GM23338 (cell line): ENCODE results near the gene NPHP4. TPM values are rescaled to one million over a fixed set of nuclear protein-coding genes. Genes with fewer than 3 reads are reported as not detected.

ENCODE experiments used
- ATAC-seq: fragments of 200-7000 bp; cut with Tn5 transposase; 3 replicates; pipeline ENCODE4 v1.9.1; 2020
- DNase-seq: peaks from one replicate; pipeline ENCODE4 v3.0.0-alpha.2; 2015; ENCODE audit warnings: low spot score
- H2AFZ ChIP-seq: fragments of 200-600 bp; sonication (generic); 2 replicates; pipeline ENCODE4 v1.8.0; 2016; ENCODE audit warnings: antibody characterized with exemption, mild to moderate bottlenecking, moderate library complexity
- H3F3A ChIP-seq: fragments of 200-600 bp; sonication (generic); replicated peaks from 2 replicates; pipeline ENCODE4 v1.8.0; 2017; ENCODE audit warnings: antibody characterized with exemption, mixed run types, low read depth
- H3K27ac ChIP-seq: fragments of 200-600 bp; sonication (generic); 2 replicates; pipeline ENCODE4 v1.6.1; 2016; ENCODE audit warnings: low read depth
- H3K27me3 ChIP-seq: fragments of 200-600 bp; sonication (generic); 2 replicates; pipeline ENCODE4 v1.8.0; 2016; ENCODE audit warnings: mild to moderate bottlenecking, mixed run types, moderate library complexity; ENCODE audit not compliant: insufficient read depth
- H3K36me3 ChIP-seq: fragments of 200-600 bp; sonication (generic); 2 replicates; pipeline ENCODE4 v1.8.0; 2016; ENCODE audit warnings: mild to moderate bottlenecking; ENCODE audit not compliant: insufficient read depth
- H3K4me1 ChIP-seq: fragments of 200-600 bp; sonication (generic); 2 replicates; pipeline ENCODE4 v1.8.0; 2016; ENCODE audit warnings: mild to moderate bottlenecking, moderate library complexity; ENCODE audit not compliant: insufficient read depth
- H3K4me2 ChIP-seq: fragments of 200-600 bp; sonication (generic); 2 replicates; pipeline ENCODE4 v1.7.1; 2017; ENCODE audit warnings: mixed run types
- H3K4me3 ChIP-seq: fragments of 200-600 bp; sonication (generic); 2 replicates; pipeline ENCODE4 v1.6.1; 2016; ENCODE audit warnings: mixed run types
- H3K79me2 ChIP-seq: fragments of 200-600 bp; sonication (generic); replicated peaks from 2 replicates; pipeline ENCODE4 v1.8.0; 2017; ENCODE audit warnings: mild to moderate bottlenecking; ENCODE audit not compliant: insufficient read depth
- H3K9me2 ChIP-seq: fragments of 200-600 bp; sonication (generic); 2 replicates; pipeline ENCODE4 v1.8.0; 2017; ENCODE audit not compliant: insufficient read depth
- H4K20me1 ChIP-seq: fragments of 200-600 bp; sonication (generic); replicated peaks from 2 replicates; pipeline ENCODE4 v1.8.0; 2017; ENCODE audit warnings: mild to moderate bottlenecking; ENCODE audit not compliant: insufficient read depth
- H3K27ac Mint-ChIP-seq: 2 replicates; pipeline ENCODE4 v1.8.0; 2020; ENCODE audit warnings: inconsistent platforms, mild to moderate bottlenecking, moderate library complexity, mixed read lengths
- H3K27me3 Mint-ChIP-seq: 3 replicates; pipeline ENCODE4 v1.8.0; 2022; ENCODE audit warnings: low read depth, mild to moderate bottlenecking, moderate library complexity, mixed read lengths, inconsistent platforms; ENCODE audit not compliant: insufficient read depth, poor library complexity
- H3K36me3 Mint-ChIP-seq: 3 replicates; pipeline ENCODE4 v1.8.0; 2021; ENCODE audit warnings: low read depth, mild to moderate bottlenecking, inconsistent platforms, moderate library complexity, mixed read lengths
- H3K4me1 Mint-ChIP-seq: 3 replicates; pipeline ENCODE4 v1.8.0; 2020; ENCODE audit warnings: mild to moderate bottlenecking, inconsistent platforms, mixed read lengths
- H3K4me3 Mint-ChIP-seq: 3 replicates; pipeline ENCODE4 v1.8.0; 2021; ENCODE audit warnings: moderate library complexity, mild to moderate bottlenecking, inconsistent platforms, mixed read lengths
- H3K9me3 Mint-ChIP-seq: 3 replicates; pipeline ENCODE4 v1.8.0; 2020; ENCODE audit warnings: moderate library complexity, mild to moderate bottlenecking, inconsistent platforms, mixed read lengths
- EZH2phosphoT487 ChIP-seq: fragments of 200-600 bp; sonication (generic); IDR thresholded peaks from one replicate; pipeline ENCODE4 v1.8.1; 2018; ENCODE audit warnings: antibody characterized with exemption; ENCODE audit not compliant: unreplicated experiment
- POLR2AphosphoS5 ChIP-seq: IDR thresholded peaks from 2 replicates; pipeline ENCODE4 v1.6.1; 2016; ENCODE audit warnings: antibody characterized with exemption, low read depth
- ZNF331 ChIP-seq: fragments of 250-450 bp; sonication (Bioruptor Pico); IDR thresholded peaks from 2 replicates; pipeline ENCODE4 v1.5.0; 2020; ENCODE audit warnings: low read depth, mild to moderate bottlenecking, moderate library complexity
- polyA plus RNA-seq: library from polyadenylated mRNA; unstranded; fragments of >200 nt; fragmentation: Nextera tagmentation; extraction: Ambion mirVana; gene quantifications from 2 replicates; pipeline ENCODE4 v1.2.1, GENCODE V29; 2016
- total RNA-seq: library from RNA; depleted of rRNA; stranded (reverse); fragments of >200 nt; shearing (Covaris generic); gene quantifications from 2 replicates; pipeline ENCODE4 v1.2.3, GENCODE V29; 2014
- TF ChIP-seq, protein P1 (sequence below): fragments of 250-450 bp; sonication (Bioruptor Pico); IDR thresholded peaks from 2 replicates; pipeline ENCODE4 v1.5.0; 2020; ENCODE audit warnings: mild to moderate bottlenecking, moderate library complexity

Gene NPHP4
- total and polyA plus RNA-seq, 2 experiments from 2014 or later = 2.5 to 12.4 TPM

GRCh38 chr1:6027591-6027990 lies 35.4 kb upstream of the NPHP4 start (continued):
- TF ChIP-seq, protein P1, sequence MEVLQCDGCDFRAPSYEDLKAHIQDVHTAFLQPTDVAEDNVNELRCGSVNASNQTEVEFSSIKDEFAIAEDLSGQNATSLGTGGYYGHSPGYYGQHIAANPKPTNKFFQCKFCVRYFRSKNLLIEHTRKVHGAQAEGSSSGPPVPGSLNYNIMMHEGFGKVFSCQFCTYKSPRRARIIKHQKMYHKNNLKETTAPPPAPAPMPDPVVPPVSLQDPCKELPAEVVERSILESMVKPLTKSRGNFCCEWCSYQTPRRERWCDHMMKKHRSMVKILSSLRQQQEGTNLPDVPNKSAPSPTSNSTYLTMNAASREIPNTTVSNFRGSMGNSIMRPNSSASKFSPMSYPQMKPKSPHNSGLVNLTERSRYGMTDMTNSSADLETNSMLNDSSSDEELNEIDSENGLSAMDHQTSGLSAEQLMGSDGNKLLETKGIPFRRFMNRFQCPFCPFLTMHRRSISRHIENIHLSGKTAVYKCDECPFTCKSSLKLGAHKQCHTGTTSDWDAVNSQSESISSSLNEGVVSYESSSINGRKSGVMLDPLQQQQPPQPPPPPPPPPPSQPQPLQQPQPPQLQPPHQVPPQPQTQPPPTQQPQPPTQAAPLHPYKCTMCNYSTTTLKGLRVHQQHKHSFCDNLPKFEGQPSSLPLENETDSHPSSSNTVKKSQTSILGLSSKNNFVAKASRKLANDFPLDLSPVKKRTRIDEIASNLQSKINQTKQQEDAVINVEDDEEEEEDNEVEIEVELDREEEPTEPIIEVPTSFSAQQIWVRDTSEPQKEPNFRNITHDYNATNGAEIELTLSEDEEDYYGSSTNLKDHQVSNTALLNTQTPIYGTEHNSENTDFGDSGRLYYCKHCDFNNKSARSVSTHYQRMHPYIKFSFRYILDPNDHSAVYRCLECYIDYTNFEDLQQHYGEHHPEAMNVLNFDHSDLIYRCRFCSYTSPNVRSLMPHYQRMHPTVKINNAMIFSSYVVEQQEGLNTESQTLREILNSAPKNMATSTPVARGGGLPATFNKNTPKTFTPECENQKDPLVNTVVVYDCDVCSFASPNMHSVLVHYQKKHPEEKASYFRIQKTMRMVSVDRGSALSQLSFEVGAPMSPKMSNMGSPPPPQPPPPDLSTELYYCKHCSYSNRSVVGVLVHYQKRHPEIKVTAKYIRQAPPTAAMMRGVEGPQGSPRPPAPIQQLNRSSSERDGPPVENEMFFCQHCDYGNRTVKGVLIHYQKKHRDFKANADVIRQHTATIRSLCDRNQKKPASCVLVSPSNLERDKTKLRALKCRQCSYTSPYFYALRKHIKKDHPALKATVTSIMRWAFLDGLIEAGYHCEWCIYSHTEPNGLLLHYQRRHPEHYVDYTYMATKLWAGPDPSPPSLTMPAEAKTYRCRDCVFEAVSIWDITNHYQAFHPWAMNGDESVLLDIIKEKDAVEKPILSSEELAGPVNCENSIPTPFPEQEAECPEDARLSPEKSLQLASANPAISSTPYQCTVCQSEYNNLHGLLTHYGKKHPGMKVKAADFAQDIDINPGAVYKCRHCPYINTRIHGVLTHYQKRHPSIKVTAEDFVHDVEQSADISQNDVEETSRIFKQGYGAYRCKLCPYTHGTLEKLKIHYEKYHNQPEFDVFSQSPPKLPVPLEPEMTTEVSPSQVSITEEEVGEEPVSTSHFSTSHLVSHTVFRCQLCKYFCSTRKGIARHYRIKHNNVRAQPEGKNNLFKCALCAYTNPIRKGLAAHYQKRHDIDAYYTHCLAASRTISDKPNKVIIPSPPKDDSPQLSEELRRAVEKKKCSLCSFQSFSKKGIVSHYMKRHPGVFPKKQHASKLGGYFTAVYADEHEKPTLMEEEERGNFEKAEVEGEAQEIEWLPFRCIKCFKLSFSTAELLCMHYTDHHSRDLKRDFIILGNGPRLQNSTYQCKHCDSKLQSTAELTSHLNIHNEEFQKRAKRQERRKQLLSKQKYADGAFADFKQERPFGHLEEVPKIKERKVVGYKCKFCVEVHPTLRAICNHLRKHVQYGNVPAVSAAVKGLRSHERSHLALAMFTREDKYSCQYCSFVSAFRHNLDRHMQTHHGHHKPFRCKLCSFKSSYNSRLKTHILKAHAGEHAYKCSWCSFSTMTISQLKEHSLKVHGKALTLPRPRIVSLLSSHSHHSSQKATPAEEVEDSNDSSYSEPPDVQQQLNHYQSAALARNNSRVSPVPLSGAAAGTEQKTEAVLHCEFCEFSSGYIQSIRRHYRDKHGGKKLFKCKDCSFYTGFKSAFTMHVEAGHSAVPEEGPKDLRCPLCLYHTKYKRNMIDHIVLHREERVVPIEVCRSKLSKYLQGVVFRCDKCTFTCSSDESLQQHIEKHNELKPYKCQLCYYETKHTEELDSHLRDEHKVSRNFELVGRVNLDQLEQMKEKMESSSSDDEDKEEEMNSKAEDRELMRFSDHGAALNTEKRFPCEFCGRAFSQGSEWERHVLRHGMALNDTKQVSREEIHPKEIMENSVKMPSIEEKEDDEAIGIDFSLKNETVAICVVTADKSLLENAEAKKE (CRISPR knock-in tag) = no peak

- Histone ChIP-seq H3K9me2 (no peaks in the 10 kb centered on the region), H2AFZ (peak overlapping the region; percentile 72; the same call in 1 of the 2 replicates), H4K20me1 (no peaks in the 10 kb centered on the region), H3K79me2 (no peaks in the 10 kb centered on the region), H3F3A (0 out of 2 replicates have a peak, but pooled peaks cover 3% of the 10 kb centered on the region), H3K36me3 (no peaks in the 10 kb centered on the region), H3K27ac (no peak overlapping the region), H3K4me2 (peak overlapping the region; percentile 66), H3K4me3 (peak overlapping the region; percentile 24; the same call in 1 of the 2 replicates), H3K27me3 (no peaks in the 10 kb centered on the region), H3K4me1 (no peaks in the 10 kb centered on the region; the same call in 1 of the 2 replicates)
- Mint-ChIP-seq H3K4me3 (no peak overlapping the region), H3K27ac (no peak overlapping the region), H3K4me1 (peaks cover 8% of the 10 kb centered on the region), H3K9me3 (no peaks in the 10 kb centered on the region), H3K27me3 (peaks cover 18% of the 10 kb centered on the region), H3K36me3 (no peaks in the 10 kb centered on the region)
- TF ChIP-seq ZNF331 (no peak), POLR2AphosphoS5 (peak; percentile 43), EZH2phosphoT487 (no peak)
- peak; percentile 93 for ATAC-seq
- DNase-seq = peak; percentile 85
Measured at GRCh38 chr1:6026095-6026809, 34.0 kb upstream of the NPHP4 start.
